ENCODE data around the gene HTRA2. TPM values are rescaled to one million over a fixed set of nuclear protein-coding genes. Genes with fewer than 3 reads are reported as not detected.

The HTRA2 gene
- total and polyA plus RNA-seq, 4 donors: 27.4 to 46.9 (median 33.7) TPM

GRCh38 chr2:74577448-74577847, 47.7 kb downstream of the HTRA2 start:
- ATAC-seq (ENCODE audit: low FRiP score) (no peak), DNase-seq (no peak)
- Histone ChIP-seq H3K4me1 (ENCODE audit: control insufficient read depth in 1 of 2, insufficient read depth in 2 of 2, low read length in 2 of 2) (no peaks in the 10 kb centered on the region), H3K4me3 (ENCODE audit: low read length in 2 of 2) (no peak overlapping the region), H3K36me3 (ENCODE audit: control insufficient read depth in 1 of 2, insufficient read depth in 2 of 2, low read length in 1 of 2) (no peaks in the 10 kb centered on the region), H3K9me3 (ENCODE audit: control insufficient read depth, low read length) (no peaks in the 10 kb centered on the region), H3K27me3 (ENCODE audit: control insufficient read depth in 1 of 2, insufficient read depth in 2 of 2, low read length in 1 of 2) (no peaks in the 10 kb centered on the region), H3K27ac (ENCODE audit: low read depth in 1 of 2, low read length in 2 of 2) (no peak overlapping the region)
- 51 to 65% methylated on average over 2 of the region's 2 CpGs for WGBS, 2 donors
- intact Hi-C loops (cut with DNase I): no loop called here

DNA sequence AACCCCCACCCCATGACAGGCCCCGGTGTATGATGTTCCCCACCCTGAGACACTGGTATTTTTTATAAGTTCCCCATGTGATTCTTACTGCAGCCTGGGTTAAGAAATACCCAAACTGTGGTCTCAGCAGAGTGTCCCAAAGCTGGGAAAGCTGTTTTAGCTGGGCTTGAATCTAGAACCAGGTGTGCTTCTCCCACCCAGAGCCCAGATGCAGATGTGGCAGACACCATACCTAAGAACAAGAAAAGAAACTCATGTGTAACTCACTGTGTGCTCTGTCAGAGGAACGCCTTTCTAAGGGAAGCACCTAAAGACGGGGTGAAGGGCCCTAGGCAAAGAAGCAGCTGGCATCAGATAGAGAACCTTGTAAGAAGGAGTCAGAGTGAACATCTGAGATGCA, 48.7 kb downstream of the HTRA2 start:
- DNase-seq: no peak
- Histone ChIP-seq H3K9me3 (ENCODE audit: control insufficient read depth, low read length) (no peaks in the 10 kb centered on the region), H3K36me3 (ENCODE audit: control insufficient read depth in 1 of 2, insufficient read depth in 2 of 2, low read length in 1 of 2) (no peaks in the 10 kb centered on the region), H3K4me3 (ENCODE audit: low read length in 2 of 2) (no peak overlapping the region), H3K4me1 (ENCODE audit: control insufficient read depth in 1 of 2, insufficient read depth in 2 of 2, low read length in 2 of 2) (peaks cover 0 to 3% of the 10 kb centered on the region in 2 donors), H3K27ac (ENCODE audit: low read depth in 1 of 2, low read length in 2 of 2) (no peak overlapping the region), H3K27me3 (ENCODE audit: control insufficient read depth in 1 of 2, insufficient read depth in 2 of 2, low read length in 1 of 2) (no peaks in the 10 kb centered on the region)
- no peak for ATAC-seq (ENCODE audit: low FRiP score)
- intact Hi-C loops (cut with DNase I): no loop called here
- 90 to 91% methylated on average over 3 of the region's 3 CpGs for WGBS, 2 donors

- WGBS, 2 donors: 73% methylated on average over 3 of the region's 3 CpGs
- Histone ChIP-seq H3K36me3 (ENCODE audit: control insufficient read depth in 1 of 2, insufficient read depth in 2 of 2, low read length in 1 of 2) (no peaks in the 10 kb centered on the region), H3K9me3 (ENCODE audit: control insufficient read depth, low read length) (no peaks in the 10 kb centered on the region), H3K27me3 (ENCODE audit: control insufficient read depth in 1 of 2, insufficient read depth in 2 of 2, low read length in 1 of 2) (no peaks in the 10 kb centered on the region), H3K4me1 (ENCODE audit: control insufficient read depth in 1 of 2, insufficient read depth in 2 of 2, low read length in 2 of 2) (peaks cover 1 to 3% of the 10 kb centered on the region in 2 donors), H3K27ac (ENCODE audit: low read depth in 1 of 2, low read length in 2 of 2) (no peak overlapping the region), H3K4me3 (ENCODE audit: low read length in 2 of 2) (no peak overlapping the region)
- DNase-seq (no peak), ATAC-seq (ENCODE audit: low FRiP score) (no peak)
- intact Hi-C loops (cut with DNase I): loop anchor here (5.0 to 10.0 kb wide), 3 partner anchors 34 to 54 kb away; partner anchors contain the start of genes AUP1 (in 1 of the 2), DQX1 (in 1 of the 2) and HTRA2 (in 1 of the 2)
These were observed 51.7 kb downstream of the HTRA2 start for GRCh38 chr2:74581463-74581862.

GRCh38 chr2:74582184-74582583, 52.5 kb downstream of the HTRA2 start:
- no peak for ATAC-seq (ENCODE audit: low FRiP score)
- H3K4me3 ChIP-seq (ENCODE audit: low read length in 2 of 2): no peak overlapping the region
- H3K9me3 ChIP-seq (ENCODE audit: control insufficient read depth, low read length): no peaks in the 10 kb centered on the region
- H3K27ac ChIP-seq (ENCODE audit: low read depth in 1 of 2, low read length in 2 of 2): no peak overlapping the region
- H3K27me3 ChIP-seq (ENCODE audit: control insufficient read depth in 1 of 2, insufficient read depth in 2 of 2, low read length in 1 of 2): no peaks in the 10 kb centered on the region
- H3K4me1 ChIP-seq (ENCODE audit: control insufficient read depth in 1 of 2, insufficient read depth in 2 of 2, low read length in 2 of 2): peaks cover 1 to 3% of the 10 kb centered on the region in 2 donors
- 78 to 84% methylated on average over 2 of the region's 2 CpGs for WGBS, 2 donors
- intact Hi-C loops (cut with DNase I): loop anchor here (5.0 to 10.0 kb wide), 3 partner anchors 35 to 55 kb away; partner anchors contain the start of genes AUP1 (in 1 of the 2), DQX1 (in 1 of the 2) and HTRA2 (in 1 of the 2)
- DNase-seq: no peak
- H3K36me3 ChIP-seq (ENCODE audit: control insufficient read depth in 1 of 2, insufficient read depth in 2 of 2, low read length in 1 of 2): no peaks in the 10 kb centered on the region

Other genes starting within 250 kb of the HTRA2 start
- 1 to 10 TPM; 6.2 to 7.3 TPM for gene SLC4A5, start 186.5 kb upstream of the HTRA2 start, total RNA-seq
- 1 to 10 TPM in 1 of 2 donors, not detected in 1; 1.6 TPM for gene SLC4A5, start 186.5 kb upstream of the HTRA2 start, polyA plus RNA-seq
- gene DCTN1, start 149.6 kb upstream of the HTRA2 start, total RNA-seq: 100 to 1,000 TPM; 141 to 158 TPM
- 100 to 1,000 TPM in 1 of 2 donors, 10 to 100 TPM in 1; 73.8 to 106 TPM for gene DCTN1, start 149.6 kb upstream of the HTRA2 start, polyA plus RNA-seq
- gene C2orf81, start 108.3 kb upstream of the HTRA2 start, total RNA-seq: 1 to 10 TPM; 1.4 to 3.1 TPM
- gene C2orf81, start 108.3 kb upstream of the HTRA2 start, polyA plus RNA-seq: 1 to 10 TPM; 1.3 to 4.5 TPM
- gene WDR54, start 108.2 kb upstream of the HTRA2 start, total RNA-seq: 10 to 100 TPM in 1 of 2 donors, 1 to 10 TPM in 1; 6.3 to 10.2 TPM
- 10 to 100 TPM in 1 of 2 donors, 1 to 10 TPM in 1; 6.5 to 19.9 TPM for gene WDR54, start 108.2 kb upstream of the HTRA2 start, polyA plus RNA-seq
- 10 to 100 TPM; 11.7 to 27.7 TPM for gene RTKN, start 88.0 kb upstream of the HTRA2 start, total RNA-seq
- 10 to 100 TPM; 10.3 to 19.5 TPM for gene RTKN, start 88.0 kb upstream of the HTRA2 start, polyA plus RNA-seq
- gene INO80B, start 74.8 kb upstream of the HTRA2 start, total RNA-seq: 10 to 100 TPM; 29.3 to 38.2 TPM
- 10 to 100 TPM; 18.2 to 60.9 TPM for gene INO80B, start 74.8 kb upstream of the HTRA2 start, polyA plus RNA-seq
- 10 to 100 TPM; 38.1 to 56.5 TPM for gene WBP1, start 71.5 kb upstream of the HTRA2 start, total RNA-seq
- 100 to 1,000 TPM in 1 of 2 donors, 10 to 100 TPM in 1; 59.2 to 149 TPM for gene WBP1, start 71.5 kb upstream of the HTRA2 start, polyA plus RNA-seq
- 10 to 100 TPM; 33.4 to 45.1 TPM for gene MOGS, start 64.6 kb upstream of the HTRA2 start, total RNA-seq
- 10 to 100 TPM; 13.8 to 36.2 TPM for gene MOGS, start 64.6 kb upstream of the HTRA2 start, polyA plus RNA-seq
- gene MRPL53, start 57.3 kb upstream of the HTRA2 start, total RNA-seq: 10 to 100 TPM; 56.6 to 63.1 TPM
- gene MRPL53, start 57.3 kb upstream of the HTRA2 start, polyA plus RNA-seq: 10 to 100 TPM; 55.1 to 55.8 TPM
- 10 to 100 TPM; 16.1 to 26.0 TPM for gene CCDC142, start 46.9 kb upstream of the HTRA2 start, total RNA-seq
- gene CCDC142, start 46.9 kb upstream of the HTRA2 start, polyA plus RNA-seq: 1 to 10 TPM; 3.4 to 9.3 TPM
- 10 to 100 TPM; 19.2 to 29.5 TPM for gene TTC31, start 46.9 kb upstream of the HTRA2 start, total RNA-seq
- 10 to 100 TPM in 1 of 2 donors, 1 to 10 TPM in 1; 4.0 to 18.4 TPM for gene TTC31, start 46.9 kb upstream of the HTRA2 start, polyA plus RNA-seq
- gene LBX2, start 30.3 kb upstream of the HTRA2 start, total RNA-seq: under 1 TPM; 0.75 to 0.87 TPM
- 1 to 10 TPM in 1 of 2 donors, under 1 TPM in 1; 0.88 to 1.7 TPM for gene LBX2, start 30.3 kb upstream of the HTRA2 start, polyA plus RNA-seq
- 10 to 100 TPM; 13.3 to 15.9 TPM for gene PCGF1, start 22.2 kb upstream of the HTRA2 start, total RNA-seq
- gene PCGF1, start 22.2 kb upstream of the HTRA2 start, polyA plus RNA-seq: 10 to 100 TPM in 1 of 2 donors, 1 to 10 TPM in 1; 8.0 to 17.5 TPM
- not detected for gene TLX2, start 15.5 kb upstream of the HTRA2 start, total RNA-seq
- gene TLX2, start 15.5 kb upstream of the HTRA2 start, polyA plus RNA-seq: not detected
- gene DQX1, start 3.7 kb upstream of the HTRA2 start, total RNA-seq: under 1 TPM in 1 of 2 donors, not detected in 1; 0.24 TPM
- gene DQX1, start 3.7 kb upstream of the HTRA2 start, polyA plus RNA-seq: 1 to 10 TPM in 1 of 2 donors, not detected in 1; 4.1 TPM
- gene AUP1, start 227 bp upstream of the HTRA2 start, total RNA-seq: 10 to 100 TPM; 73.0 to 85.4 TPM
- 100 to 1,000 TPM in 1 of 2 donors, 10 to 100 TPM in 1; 49.5 to 279 TPM for gene AUP1, start 227 bp upstream of the HTRA2 start, polyA plus RNA-seq
- gene LOXL3, start 24.0 kb downstream of the HTRA2 start, total RNA-seq: 10 to 100 TPM; 18.9 to 27.1 TPM
- 10 to 100 TPM in 1 of 2 donors, 1 to 10 TPM in 1; 6.4 to 16.9 TPM for gene LOXL3, start 24.0 kb downstream of the HTRA2 start, polyA plus RNA-seq
- gene DOK1, start 24.8 kb downstream of the HTRA2 start, total RNA-seq: 10 to 100 TPM; 18.2 to 19.6 TPM
- 10 to 100 TPM; 14.9 to 16.3 TPM for gene DOK1, start 24.8 kb downstream of the HTRA2 start, polyA plus RNA-seq
- gene M1AP, start 118.4 kb downstream of the HTRA2 start, total RNA-seq: 1 to 10 TPM in 1 of 2 donors, not detected in 1; 1.3 TPM
- not detected for gene M1AP, start 118.4 kb downstream of the HTRA2 start, polyA plus RNA-seq
- gene SEMA4F, start 124.3 kb downstream of the HTRA2 start, total RNA-seq: 10 to 100 TPM in 1 of 2 donors, 1 to 10 TPM in 1; 7.7 to 10.8 TPM
- gene SEMA4F, start 124.3 kb downstream of the HTRA2 start, polyA plus RNA-seq: 1 to 10 TPM; 1.4 to 6.7 TPM